HL-60/S4 treated with retinoic acid at 250 ng/mL for 4 days and 3 days (cell line): ENCODE results near the gene SH3D21.

Source experiments
- in situ Hi-C: fragments of 300-500 bp; cut with MboI; formaldehyde crosslinking; loops from 2 replicates; pipeline ENCODE4 v1.7.0; 2022; ENCODE audit warnings: low sequenced_read_pairs

SH3D21 gene

DNA sequence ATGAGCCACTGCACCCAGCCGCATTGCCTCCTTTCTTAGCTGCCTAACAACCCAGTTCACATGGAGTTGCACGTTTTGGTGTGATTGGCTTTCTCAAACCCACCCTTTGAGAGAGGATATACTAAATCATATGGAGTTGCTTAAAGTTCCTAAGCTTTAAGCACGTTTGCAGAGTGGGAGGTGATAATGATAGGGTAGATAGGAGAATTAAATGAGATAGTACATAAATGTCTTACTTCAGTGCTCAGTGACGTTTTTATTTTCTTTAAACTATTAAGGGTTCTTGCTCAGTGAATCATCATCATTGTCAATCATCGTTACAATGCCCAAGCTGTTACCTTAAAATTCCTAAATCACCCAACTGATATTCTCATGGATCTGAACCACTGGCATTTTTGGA lies 2.9 kb upstream of the SH3D21 start:
- in situ Hi-C loops, result no loop called here

DNA sequence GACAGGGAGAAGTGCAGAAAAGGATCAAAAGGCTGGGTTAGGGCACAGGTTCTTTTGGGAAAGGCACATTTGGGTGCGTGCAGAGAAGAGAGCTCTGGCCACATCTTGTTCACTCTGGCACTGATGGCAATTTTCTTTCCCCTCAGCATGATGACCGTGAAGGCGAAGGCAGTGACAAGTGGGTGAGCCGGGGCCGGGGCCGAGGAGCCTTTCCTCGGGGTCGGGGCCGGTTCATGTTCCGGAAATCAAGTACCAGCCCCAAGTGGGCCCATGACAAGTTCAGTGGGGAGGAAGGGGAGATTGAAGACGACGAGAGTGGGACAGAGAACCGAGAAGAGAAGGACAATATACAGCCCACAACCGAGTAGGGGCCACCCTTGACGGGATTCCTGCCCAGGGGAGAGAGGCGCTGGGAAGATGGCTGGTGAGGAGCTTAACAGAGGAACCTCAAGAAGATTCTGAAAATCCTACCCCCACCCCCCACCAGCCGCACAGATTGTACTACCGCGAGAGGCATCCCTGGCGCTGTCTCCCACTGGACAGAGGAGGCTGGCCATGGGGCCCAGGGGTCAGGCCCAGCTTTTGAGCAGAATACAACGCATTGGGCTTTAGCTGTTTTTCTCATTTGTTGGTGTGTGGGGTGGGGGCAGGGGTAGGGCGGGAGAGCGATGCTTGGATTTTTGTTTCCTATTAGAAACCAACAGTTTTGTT lies 2.4 kb upstream of the SH3D21 start:
- in situ Hi-C loops, result no loop called here

DNA sequence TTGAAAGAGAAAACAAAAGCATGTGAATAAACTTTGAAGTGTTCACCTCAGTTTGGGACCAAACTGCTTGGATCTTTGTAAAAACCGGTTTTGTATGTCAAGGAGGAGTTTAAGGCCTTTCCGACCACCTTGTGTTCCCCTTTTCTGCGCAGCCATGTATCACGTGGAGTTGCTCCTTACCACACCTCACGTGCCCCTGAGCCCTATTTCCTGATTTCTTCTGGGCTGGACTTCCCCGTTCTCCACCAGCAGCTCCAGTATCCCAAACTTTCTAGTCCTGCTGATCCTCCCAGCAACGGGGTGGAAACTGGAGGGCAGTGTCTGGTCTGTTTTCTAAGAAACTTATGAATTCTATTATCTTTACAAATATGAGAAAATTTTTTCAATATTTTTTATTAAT lies 1.6 kb upstream of the SH3D21 start:
- in situ Hi-C loops, result no loop called here

DNA sequence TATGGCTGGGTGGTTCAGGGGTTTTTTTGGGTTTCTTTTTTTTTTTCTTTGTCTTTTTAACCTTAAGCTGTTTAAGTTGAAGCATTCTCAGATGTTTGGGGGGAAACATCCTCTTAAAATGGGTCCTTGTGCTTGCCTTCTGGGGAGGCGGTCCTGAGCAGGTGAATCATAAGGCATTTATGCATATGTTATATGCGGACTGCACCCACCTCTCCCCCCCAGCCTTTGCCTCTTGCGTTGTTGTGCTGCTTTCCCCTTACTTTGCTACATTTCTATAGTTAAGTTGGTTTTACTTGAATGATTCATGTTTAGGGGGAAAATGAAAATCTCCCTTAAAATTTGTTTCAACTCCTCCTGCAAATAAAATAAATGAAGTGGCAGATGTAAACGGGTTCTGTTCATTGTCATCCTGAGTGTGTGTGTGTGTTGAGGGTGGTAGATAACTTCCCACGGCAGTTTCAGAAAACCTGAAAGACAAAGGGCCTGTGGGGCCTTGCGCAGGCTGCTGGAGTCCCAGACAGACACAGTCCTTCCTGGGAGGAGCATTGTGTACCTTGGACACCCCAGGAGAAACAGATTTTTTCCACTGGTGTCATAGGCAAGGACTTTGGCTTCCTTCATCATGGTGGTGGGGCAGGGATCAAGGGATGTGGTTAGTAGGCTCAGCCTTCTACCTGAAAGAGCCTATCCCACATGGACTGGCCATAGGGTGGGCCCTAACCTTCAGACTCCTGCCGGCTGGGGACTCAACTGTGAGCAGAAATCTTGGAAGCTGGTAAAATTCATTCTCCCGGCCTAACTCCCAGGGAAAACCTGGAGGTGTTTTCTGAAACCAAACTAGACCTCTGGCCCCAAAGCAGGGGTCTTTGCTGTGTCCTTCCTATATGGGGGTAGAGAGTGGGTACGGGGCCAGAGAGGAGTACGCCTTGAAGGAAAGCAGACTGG lies 926 bp upstream of the SH3D21 start:
- in situ Hi-C loops, result no loop called here

DNA sequence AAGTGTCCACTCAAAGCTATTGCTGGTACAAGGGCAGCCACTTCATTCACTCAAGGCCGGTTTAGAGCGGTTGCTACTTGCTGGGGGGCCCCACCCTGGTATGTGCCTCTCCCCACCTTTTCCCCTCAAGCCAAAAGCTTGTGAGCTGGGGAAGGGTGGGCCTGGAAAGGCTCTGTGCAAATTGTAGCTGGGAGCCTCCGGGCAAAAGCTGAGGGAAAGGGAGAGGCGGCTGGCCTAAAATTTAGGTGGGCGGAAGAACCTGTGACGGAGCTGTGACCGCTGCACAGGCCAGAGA lies 306 bp upstream of the SH3D21 start:
- in situ Hi-C loops, result no loop called here

DNA sequence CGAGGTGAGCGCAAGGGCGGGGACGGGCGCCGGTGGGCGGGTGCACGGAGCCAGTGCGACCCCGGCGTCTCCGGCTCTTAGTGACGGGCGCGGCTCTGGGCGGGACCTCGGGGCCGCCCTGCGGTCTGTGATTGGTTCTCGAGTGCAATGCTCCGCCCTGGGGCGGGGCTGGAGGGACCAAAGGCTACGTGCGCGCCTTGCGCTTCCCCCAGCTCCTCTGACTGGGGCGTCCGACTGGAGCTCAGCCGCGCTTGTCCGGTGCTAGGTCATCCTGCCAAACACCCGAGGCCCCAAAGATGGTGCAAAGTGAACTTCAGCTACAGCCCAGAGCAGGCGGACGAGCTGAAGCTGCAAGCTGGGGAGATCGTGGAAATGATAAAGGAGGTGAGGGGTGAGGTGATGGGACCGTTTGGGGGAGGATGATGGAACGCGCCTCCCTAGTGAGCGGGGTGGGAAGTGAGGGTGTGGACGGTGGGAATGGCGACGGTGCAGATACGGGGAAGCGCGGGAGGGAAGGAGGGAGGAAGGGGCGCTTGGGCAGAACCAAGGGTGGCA lies 811 bp downstream of the SH3D21 start:
- in situ Hi-C loops, result no loop called here

DNA sequence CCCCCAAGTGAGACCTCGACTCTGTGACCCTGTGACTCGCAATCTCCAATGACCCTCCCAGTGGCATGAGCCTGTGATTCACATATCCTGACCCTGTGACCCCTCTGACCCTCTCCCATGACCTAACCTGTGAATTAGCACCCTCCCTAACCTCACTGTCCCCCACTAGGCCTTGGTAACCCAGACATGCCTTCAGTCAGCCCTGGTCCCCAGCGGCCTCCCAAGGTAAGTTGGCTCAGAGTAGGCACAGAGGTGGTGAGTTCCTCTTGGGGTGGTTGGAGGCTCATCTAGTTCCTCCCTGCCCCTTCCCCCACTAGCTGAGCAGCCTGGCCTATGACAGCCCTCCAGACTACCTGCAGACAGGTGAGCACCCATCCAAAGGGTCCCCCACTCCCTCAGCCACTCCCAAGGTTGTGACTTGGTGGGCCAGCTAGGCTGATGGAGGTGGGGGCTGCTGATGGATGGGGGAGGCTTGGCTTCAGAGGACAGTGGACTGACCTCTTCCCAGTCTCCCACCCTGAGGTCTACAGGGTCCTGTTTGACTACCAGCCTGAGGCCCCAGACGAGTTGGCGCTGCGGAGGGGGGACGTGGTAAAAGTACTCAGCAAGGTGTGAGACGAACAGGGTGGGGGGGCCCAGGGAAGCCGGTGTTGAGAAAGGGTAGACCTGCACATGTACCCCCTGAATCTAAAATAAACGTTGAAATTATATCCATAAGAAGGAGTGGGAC lies 1.6 kb downstream of the SH3D21 start:
- in situ Hi-C loops, result no loop called here

DNA sequence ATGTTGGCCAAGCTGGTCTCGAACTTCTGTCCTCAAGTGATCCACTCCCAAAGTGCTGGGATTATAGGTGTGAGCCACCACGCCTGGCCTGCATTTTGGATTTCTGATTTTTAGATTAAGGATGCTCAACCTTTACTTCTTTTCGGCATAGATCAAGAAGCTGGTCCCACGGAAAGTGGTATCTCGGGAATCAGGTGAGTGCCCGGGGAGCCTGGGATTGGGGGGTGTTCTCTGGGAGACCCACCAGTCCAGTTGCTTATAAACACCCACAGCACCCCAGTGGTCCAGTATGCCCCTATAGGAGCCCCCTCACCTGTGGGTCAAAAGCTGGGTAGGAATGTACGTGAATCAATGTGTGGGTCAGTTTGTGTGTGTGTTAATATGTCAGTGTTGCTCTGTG lies 3.2 kb downstream of the SH3D21 start:
- in situ Hi-C loops, result no loop called here

DNA sequence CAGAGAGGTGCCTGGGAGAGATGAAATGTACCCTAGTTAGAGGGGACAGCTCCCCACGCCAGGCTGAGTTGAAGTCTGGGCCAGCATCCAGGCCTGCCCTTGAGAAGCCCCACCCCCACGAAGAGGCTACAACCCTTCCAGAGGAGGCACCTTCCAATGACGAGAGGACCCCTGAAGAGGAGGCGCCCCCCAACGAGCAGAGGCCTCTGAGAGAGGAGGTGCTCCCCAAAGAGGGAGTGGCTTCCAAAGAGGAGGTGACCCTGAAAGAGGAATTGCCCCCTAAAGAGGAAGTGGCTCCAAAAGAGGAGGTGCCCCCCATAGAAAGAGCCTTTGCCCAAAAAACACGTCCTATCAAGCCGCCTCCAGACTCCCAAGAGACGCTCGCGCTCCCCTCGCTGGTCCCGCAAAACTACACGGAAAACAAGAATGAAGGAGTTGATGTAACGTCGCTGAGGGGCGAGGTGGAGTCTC lies 14.2 kb downstream of the SH3D21 start:
- in situ Hi-C loops, result no loop called here

DNA sequence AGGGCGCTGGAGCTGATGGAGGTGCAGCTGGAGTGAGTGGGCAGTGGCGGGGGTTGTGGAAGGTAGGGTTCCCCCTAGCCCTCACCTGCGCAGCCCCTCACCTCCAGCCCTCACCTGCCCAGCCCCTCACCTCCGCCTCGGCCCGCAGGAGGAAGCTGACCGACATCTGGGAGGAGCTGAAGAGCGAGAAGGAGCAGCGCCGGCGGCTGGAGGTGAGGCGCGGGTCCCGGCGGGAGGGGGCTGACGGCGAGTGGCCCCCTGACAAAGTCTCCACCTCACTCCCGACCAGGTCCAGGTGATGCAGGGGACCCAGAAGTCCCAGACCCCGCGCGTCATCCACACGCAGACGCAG lies 14.6 kb downstream of the SH3D21 start:
- in situ Hi-C loops, result no loop called here

DNA sequence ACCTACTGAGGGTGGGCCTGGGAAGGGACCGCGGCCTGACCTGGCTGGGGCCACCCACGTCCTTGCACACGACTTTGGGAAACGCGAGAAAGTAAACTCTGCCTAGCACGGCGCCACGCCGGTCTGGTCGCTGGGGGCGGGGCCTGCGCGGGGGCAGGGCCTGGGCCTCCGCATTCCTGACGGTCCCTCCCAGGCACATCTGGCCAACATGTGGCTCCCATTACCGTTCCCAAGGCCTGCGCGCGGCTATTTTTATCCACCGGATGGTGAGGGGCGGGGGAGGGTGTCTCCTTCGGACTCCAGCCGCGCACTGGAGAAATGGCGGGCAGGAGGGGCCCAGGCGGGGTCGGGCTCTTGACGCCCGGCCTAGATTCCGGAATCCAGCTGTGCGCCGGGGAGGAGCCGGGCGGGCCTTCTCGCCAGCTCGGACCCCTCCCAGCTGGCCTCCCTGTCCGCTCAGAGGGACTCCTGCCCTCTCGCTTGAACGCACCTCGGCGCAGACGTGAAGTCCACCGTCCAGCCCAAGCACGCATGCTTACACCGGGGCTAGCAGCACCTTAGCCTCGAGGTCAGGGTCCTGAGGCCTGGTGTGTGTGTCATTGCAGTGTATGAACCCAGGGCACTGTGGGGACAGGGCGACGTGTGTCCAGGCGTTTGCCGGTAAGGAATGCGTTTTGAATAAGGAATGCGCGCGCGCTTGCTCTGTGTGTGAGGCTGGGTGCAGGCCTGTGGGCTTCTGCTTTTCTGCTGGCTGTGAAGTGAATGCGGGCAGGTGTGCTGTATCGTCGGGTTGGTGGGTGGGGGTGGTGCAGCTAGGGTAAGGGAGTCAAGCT lies 15.2 kb downstream of the SH3D21 start:
- in situ Hi-C loops, result no loop called here

DNA sequence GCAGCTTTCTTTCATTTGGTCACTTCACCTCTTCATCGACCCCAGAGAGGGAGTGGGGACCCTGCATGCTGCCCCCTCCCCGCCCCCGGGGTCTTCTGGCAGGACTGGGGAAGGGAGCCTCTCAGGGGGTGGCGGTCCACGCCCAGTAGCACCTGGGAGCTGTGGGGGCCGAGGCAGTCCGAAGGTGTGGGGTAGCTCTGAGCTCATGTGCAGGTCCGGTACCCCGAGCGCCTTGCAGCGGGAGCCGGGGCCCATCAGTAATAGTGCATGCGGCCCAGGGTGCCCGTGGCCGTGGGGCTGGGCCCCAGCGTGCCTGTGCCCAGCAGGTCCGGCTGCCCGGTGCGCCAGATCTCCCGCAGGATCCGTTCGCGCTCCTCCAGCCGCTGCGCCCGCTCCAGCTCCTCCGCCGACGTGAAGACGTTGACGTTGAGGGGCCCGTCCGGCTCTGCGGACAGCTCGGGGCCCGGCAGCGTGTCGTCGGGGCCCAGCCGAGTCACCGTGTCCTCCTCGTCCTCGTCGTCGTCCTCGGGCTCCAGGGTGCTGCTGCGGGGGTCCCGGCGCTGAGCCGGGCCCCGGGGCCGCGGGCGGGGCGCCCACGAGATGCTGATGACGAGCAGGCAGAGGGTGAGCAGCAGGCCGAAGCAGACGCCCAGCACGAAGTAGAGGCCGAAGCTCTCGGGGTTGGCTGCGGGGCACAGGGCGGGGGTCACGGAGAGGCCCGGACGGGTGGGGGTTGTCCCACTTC lies 16.0 kb downstream of the SH3D21 start:
- in situ Hi-C loops, result no loop called here

DNA sequence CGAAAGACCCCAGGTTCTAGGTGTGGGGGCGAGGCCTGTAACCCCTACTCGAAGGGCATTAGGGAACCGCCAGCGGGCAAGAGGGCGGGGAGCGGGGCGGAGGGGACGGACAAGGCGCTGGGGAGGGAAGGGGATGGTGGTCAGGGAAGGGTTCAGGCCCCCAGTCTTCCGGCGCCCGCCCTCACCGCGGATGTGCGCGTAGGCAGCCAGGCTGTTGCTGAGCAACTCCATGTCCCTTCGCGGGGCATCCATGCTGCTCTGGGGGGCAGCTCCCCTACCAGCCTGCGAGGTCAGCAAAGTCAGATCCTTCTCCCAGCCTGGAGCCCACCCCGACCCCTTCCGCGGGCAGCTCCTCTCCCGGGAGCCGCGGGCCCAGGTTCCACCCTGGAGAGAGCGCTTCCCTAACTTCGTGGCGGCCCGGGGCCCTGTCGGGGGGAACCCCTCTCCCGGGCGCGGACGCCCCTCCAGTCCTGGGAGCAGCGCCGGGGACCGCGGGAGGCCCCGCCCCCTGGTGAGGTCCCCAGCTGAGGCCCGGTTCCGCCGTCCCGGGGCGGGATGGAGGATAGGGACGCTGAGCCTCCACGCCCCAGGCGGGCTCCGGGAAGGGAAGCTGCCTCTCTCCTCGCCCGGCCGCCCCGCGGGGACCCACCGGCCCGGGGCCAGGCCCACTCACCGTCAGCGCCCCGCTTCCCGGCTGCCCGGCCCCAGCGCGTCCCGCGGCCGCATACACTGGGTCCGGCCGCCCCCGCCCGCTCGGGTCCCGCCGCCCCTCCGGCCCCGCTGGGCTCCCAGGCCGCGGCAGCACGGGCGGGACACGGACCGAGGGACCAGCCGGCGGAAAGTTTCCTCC lies 16.8 kb downstream of the SH3D21 start:
- in situ Hi-C loops, result no loop called here

DNA sequence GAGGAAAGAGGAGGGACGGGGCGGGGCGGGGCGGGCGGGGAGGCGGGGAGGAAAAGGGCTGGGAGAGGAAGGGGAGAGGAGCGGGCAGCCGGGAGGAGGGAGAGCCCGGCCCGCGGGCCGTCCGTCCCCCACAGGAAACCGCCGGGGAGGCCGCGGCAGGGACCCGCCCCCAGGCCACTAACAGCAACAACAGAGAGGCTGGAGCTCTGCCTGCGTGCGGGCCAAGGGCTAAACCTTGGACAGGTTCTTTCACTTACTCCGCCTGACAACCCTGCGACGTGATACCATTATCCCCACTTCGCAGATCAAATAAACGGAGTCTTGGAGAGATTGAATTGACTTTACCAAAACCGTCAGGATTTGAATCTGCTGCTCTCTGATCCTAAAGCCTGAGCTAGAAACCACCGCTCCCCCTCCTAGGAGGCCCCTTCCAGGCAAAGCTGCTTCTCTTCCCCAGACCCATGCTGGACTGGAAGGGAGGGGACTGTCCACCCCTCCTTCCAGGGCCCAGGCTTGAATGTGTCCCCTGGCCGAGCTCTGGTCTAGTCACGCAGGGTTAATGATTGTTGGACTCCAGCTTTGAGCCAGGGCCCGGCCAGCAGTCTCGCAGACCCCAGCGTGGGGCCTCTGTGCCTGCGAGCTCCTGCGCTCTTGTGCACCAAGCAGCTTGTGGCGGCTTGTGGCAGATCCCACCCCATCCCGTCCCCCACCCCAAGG lies 17.6 kb downstream of the SH3D21 start, which contains the start of gene EVA1B:
EVA1B (minus strand) TSS at position 10 of the 717 bp plus-strand sequence. CDS start 608 bp downstream, outside the sequence.
- in situ Hi-C loops, result no loop called here

DNA sequence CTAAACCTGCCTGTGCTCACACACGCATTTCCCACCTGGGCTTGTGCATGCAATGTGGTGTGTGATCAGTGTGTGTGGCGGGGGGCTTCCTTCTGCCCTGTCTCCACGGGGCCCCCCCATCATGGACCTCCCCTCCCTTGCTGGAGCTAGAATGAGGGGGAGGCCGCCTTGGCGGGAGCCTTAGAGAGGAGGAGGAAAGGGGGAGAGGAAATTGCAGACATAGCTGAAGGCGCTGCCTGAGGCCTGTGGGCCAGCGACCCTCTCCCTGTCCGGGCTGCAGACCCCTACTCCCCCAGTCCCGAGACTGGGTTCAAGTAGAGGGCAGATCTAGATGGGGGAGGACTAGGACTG lies 18.2 kb downstream of the SH3D21 start:
- in situ Hi-C loops, result no loop called here

DNA sequence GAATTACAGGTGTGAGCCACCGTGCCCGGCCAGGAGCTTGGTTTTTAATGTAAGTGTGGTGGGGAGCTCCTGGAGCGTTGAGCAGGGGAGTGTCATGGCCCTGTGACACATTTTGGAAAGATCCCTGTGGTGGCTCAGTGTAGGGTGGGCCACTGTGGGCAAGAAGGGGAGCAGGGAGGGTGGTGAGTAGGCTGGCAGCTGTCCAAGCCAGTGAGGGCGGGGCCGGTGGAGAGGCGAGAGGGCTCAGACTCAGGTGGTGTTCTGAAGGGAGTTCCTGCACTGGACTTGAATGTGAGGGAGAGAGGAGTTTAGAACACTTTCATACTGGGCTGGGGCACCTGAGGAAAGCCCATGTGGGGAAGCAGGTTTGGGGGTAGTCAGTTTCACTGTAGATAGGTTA lies 20.3 kb downstream of the SH3D21 start:
- in situ Hi-C loops, result no loop called here

DNA sequence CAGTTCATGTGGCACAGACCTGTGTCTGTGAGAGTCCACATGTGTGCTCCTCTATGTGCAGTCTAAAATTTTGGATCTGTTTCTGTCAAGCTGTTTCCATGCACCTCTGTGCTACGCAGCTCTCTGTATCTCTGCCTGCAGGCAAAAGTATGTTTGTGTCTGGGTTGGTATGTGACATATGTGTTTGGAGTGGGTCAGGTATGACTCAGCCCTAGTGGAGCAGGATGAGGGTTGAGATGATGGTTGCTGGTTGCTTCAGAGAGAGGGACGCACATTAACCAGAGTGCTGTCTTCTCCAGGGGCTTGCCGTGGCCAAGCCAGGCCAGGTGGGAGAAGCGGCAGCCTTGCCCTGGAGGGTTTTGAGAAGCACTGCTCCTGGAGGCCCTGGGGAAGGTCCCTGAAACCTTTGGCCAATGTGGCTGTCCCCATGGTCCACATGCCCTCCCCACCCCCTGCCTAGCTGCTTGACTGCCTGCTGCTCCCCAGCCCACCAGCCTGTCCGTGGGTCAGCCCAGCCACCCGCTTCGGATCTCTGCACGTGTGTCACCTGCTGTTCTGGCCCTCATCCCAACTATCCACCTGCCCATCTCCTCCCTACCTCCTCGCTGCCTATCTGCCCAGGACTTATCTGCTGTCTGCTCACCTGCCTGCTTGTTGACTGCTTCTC lies 21.4 kb downstream of the SH3D21 start:
- in situ Hi-C loops, result no loop called here

DNA sequence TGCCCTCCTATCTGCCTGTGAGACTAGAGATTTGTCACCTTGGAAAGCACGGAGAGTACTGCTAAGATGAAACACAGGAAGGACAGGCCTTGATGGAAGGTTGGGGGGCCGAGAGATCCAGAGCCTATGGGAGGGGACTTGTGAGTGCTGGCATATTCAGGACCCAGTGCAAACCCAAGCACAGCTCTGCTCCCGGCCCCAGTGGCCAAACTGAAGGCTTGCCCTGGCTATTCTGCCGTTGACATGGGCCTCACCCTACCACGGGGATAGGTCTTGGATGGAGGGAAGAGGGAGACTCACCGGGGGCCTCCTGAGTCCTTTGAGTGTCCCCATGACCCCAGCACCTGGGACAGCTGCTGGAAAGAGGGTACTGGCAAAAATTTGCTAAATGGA lies 21.9 kb downstream of the SH3D21 start:
- in situ Hi-C loops, result no loop called here
